HTERT RPE-1 (cell line): ENCODE measurements around the gene ST6GALNAC3.

Source experiments
- in situ Hi-C: fragments of 300-500 bp; cut with MboI; formaldehyde crosslinking; loops from 4 replicates; pipeline ENCODE4 v1.14.3; 2020; ENCODE audit warnings: low sequenced_read_pairs

ST6GALNAC3 gene

GRCh38 chr1:76669131-76669530 lies 594.6 kb downstream of the ST6GALNAC3 start:
- in situ Hi-C loops, result no loop called here

- in situ Hi-C loops, result no loop called here
These were observed 595.2 kb downstream of the ST6GALNAC3 start for GRCh38 chr1:76669624-76670315.

GRCh38 chr1:76674689-76675210 lies 600.2 kb downstream of the ST6GALNAC3 start:
- in situ Hi-C loops, result no loop called here

GRCh38 chr1:76677416-76678405 lies 603.2 kb downstream of the ST6GALNAC3 start:
- in situ Hi-C loops, result no loop called here

GRCh38 chr1:76679534-76680152 lies 605.1 kb downstream of the ST6GALNAC3 start:
- in situ Hi-C loops, result no loop called here

- in situ Hi-C loops, result no loop called here
These were observed 606.1 kb downstream of the ST6GALNAC3 start for GRCh38 chr1:76680651-76681050.

GRCh38 chr1:76682138-76682537 lies 607.6 kb downstream of the ST6GALNAC3 start:
- in situ Hi-C loops, result no loop called here
